ENCODE measurements around the gene UBC.
"Not testable (repeated sequence)": the region's sequence is repeated elsewhere in the genome, so short reads cannot be mapped to it uniquely, and the experiment has no call there.

UBC gene

GRCh38 chr12:124884587-124885438, 29.6 kb downstream of the UBC start:
- no peak for DNase-seq (ENCODE audit: low spot score)

GRCh38 chr12:124883263-124884130, 31.0 kb downstream of the UBC start:
- DNase-seq (ENCODE audit: low spot score): no peak

- no peak for DNase-seq (ENCODE audit: low spot score)
Measured at GRCh38 chr12:124881123-124881522, 33.3 kb downstream of the UBC start.

- DNase-seq (ENCODE audit: low spot score): not testable (repeated sequence)
Measured at GRCh38 chr12:124880335-124880734, 34.1 kb downstream of the UBC start.

- DNase-seq (ENCODE audit: low spot score): no peak
Measured at GRCh38 chr12:124878795-124879516, 35.5 kb downstream of the UBC start.

GRCh38 chr12:124877423-124877822, 37.0 kb downstream of the UBC start:
- DNase-seq (ENCODE audit: low spot score): no peak

GRCh38 chr12:124876171-124876570, 38.3 kb downstream of the UBC start:
- DNase-seq (ENCODE audit: low spot score): no peak

GRCh38 chr12:124875803-124876132, 38.7 kb downstream of the UBC start:
- no peak for DNase-seq (ENCODE audit: low spot score)

GRCh38 chr12:124874988-124875802, 39.3 kb downstream of the UBC start:
- DNase-seq (ENCODE audit: low spot score): no peak

- DNase-seq (ENCODE audit: low spot score): no peak
Measured at GRCh38 chr12:124874188-124874587, 40.3 kb downstream of the UBC start.

- DNase-seq (ENCODE audit: low spot score): no peak
Measured at GRCh38 chr12:124872068-124872719, 42.3 kb downstream of the UBC start.

- DNase-seq (ENCODE audit: low spot score): no peak
Measured at GRCh38 chr12:124871297-124871696, 43.2 kb downstream of the UBC start.

- DNase-seq (ENCODE audit: low spot score): no peak
Measured at GRCh38 chr12:124870515-124870914, 43.9 kb downstream of the UBC start.

GRCh38 chr12:124869059-124869665, 45.3 kb downstream of the UBC start:
- no peak for DNase-seq (ENCODE audit: low spot score)

GRCh38 chr12:124868252-124869058, 46.0 kb downstream of the UBC start:
- no peak for DNase-seq (ENCODE audit: low spot score)

- DNase-seq (ENCODE audit: low spot score): no peak
Measured at GRCh38 chr12:124867401-124867930, 47.0 kb downstream of the UBC start.

GRCh38 chr12:124866883-124867400, 47.5 kb downstream of the UBC start:
- DNase-seq (ENCODE audit: low spot score): no peak

GRCh38 chr12:124866195-124866882, 48.1 kb downstream of the UBC start:
- DNase-seq (ENCODE audit: low spot score): no peak

- no peak for DNase-seq (ENCODE audit: low spot score)
Measured at GRCh38 chr12:124865728-124866127, 48.7 kb downstream of the UBC start.

Measured in activated CD4-positive, alpha-beta T cell treated with anti-CD3 and anti-CD28 coated beads, Interleukin-2, Interleukin-4, amounts not matched to agents 100 ng/mL and 50 ng/mL, durations not matched to agents 16 hours and 8 hours (primary cell).